Breast epithelium (tissue), 4 donors: ENCODE data around the gene FTH1. TPM values are rescaled to one million over a fixed set of nuclear protein-coding genes. Genes with fewer than 3 reads are reported as not detected.
"Not testable (repeated sequence)": the region's sequence is repeated elsewhere in the genome, so short reads cannot be mapped to it uniquely, and the experiment has no call there.

ENCODE experiments used
- DNase-seq, 2 donors: peaks; one replicate each; pipeline ENCODE4 v3.0.0-alpha.2; 2019; ENCODE audit warnings: low spot score in 2 of 2
- H3K27ac ChIP-seq, 2 donors: fragments of 200-600 bp; sonication (generic) in 1 of 2; one replicate each; pipeline ENCODE4 v1.5.1; 2016 to 2019; ENCODE audit warnings: mild to moderate bottlenecking in 1 of 2
- H3K27me3 ChIP-seq, 2 donors: fragments of 200-600 bp; sonication (generic) in 1 of 2; one replicate each; pipeline versions ENCODE4 v1.5.1 to v1.6.0; 2017 to 2019; ENCODE audit warnings: control low read depth in 1 of 2, mild to moderate bottlenecking in 1 of 2
- H3K36me3 ChIP-seq: fragments of 200-600 bp; one replicate; pipeline ENCODE4 v1.5.1; 2019
- H3K4me1 ChIP-seq, 2 donors: fragments of 200-600 bp; sonication (generic); one replicate each; pipeline ENCODE4 v1.5.1; 2016 to 2019; ENCODE audit warnings: control low read depth in 1 of 2
- H3K4me3 ChIP-seq, 3 donors: fragments of 200-600 bp; sonication (generic); 1 replicate in 2 of 3; 2 replicates in 1 of 3; pipeline ENCODE4 v1.5.1; 2016 to 2019; ENCODE audit warnings: mild to moderate bottlenecking in 3 of 3, moderate library complexity in 2 of 3
- H3K9me3 ChIP-seq, 2 donors: fragments of 200-600 bp; sonication (generic) in 1 of 2; one replicate each; pipeline ENCODE4 v1.5.1; 2016 to 2019; ENCODE audit warnings: control low read depth in 1 of 2
- CTCF ChIP-seq, 3 donors: fragments of 450-650 bp; IDR thresholded peaks; one replicate each; pipeline ENCODE4 v1.5.1; 2016 to 2017; ENCODE audit warnings: antibody characterized with exemption in 3 of 3, mild to moderate bottlenecking in 3 of 3, moderate library complexity in 3 of 3
- POLR2A ChIP-seq: fragments of 450-650 bp; IDR thresholded peaks from one replicate; pipeline ENCODE4 v1.6.1; 2016; ENCODE audit warnings: antibody characterized with exemption, mild to moderate bottlenecking, moderate library complexity
- POLR2AphosphoS5 ChIP-seq, 3 donors: sonication (generic); formaldehyde crosslinking; IDR thresholded peaks; one replicate each; pipeline ENCODE4 v1.6.1; 2017; ENCODE audit warnings: antibody characterized with exemption in 3 of 3
- intact Hi-C: fragments of 100-400 bp; cut with DNase I; formaldehyde crosslinking; loops from one replicate; pipeline ENCODE4 v1.15.1; 2023; ENCODE audit warnings: low total_unique reads
- total RNA-seq, 3 donors: library from RNA; depleted of rRNA; stranded (reverse); fragments of >200 nt; gene quantifications; one replicate each; pipeline ENCODE4 v1.1.0, GENCODE V29; 2016

Gene FTH1
- total RNA-seq, 3 donors from 2014 or later, result 2,151 to 6,439 (median 3,491) TPM

- H3K9me3 ChIP-seq, result no peaks in the 10 kb centered on the region
- peaks cover 28% of the 10 kb centered on the region in 2 donors for H3K4me1 ChIP-seq
- H3K27me3 ChIP-seq, result no peaks in the 10 kb centered on the region
- H3K36me3 ChIP-seq, result no peaks in the 10 kb centered on the region
- peak overlapping the region; percentile 98 to 100 for H3K27ac ChIP-seq
- DNase-seq, result peak; percentile 37 to 56
- intact Hi-C loops, result no loop called here
- TF ChIP-seq POLR2A (no peak), CTCF (IDR thresholded peaks at IDR 0.05) (no peak), POLR2AphosphoS5 (IDR thresholded peaks at IDR 0.05) (peak in 1 of 3 donors; percentile 6)
- H3K4me3 ChIP-seq, result peak overlapping the region; percentile 85 to 98 (median 89)
These were observed 707 bp upstream of the FTH1 start for GRCh38 chr11:61967924-61968757.

GRCh38 chr11:61966734-61967115 lies 709 bp downstream of the FTH1 start:
- TF ChIP-seq POLR2AphosphoS5 (IDR thresholded peaks at IDR 0.05), result peak in 1 of 3 donors; percentile 54
- TF ChIP-seq CTCF (IDR thresholded peaks at IDR 0.05), result no peak
- no peak for TF ChIP-seq POLR2A
- Histone ChIP-seq H3K27ac (peak overlapping the region; percentile 98 to 100), H3K27me3 (no peaks in the 10 kb centered on the region), H3K9me3 (no peaks in the 10 kb centered on the region), H3K4me3 (peak overlapping the region; percentile 85 to 98 (median 89)), H3K36me3 (no peaks in the 10 kb centered on the region), H3K4me1 (peaks cover 28 to 30% of the 10 kb centered on the region in 2 donors)
- peak in 1 of 2 donors; percentile 57 for DNase-seq
- intact Hi-C loops, result no loop called here

GRCh38 chr11:61964666-61965271 lies 2.7 kb downstream of the FTH1 start:
- H3K36me3 ChIP-seq, H3K27me3 ChIP-seq, H3K9me3 ChIP-seq, intact Hi-C loops: not testable (repeated sequence)
- TF ChIP-seq POLR2AphosphoS5 (IDR thresholded peaks at IDR 0.05), result peak in 1 of 3 donors; percentile 74
- peaks cover 18 to 19% of the 10 kb centered on the region in 2 donors for H3K4me1 ChIP-seq
- peak in 1 of 2 donors; percentile 63 for DNase-seq
- H3K4me3 ChIP-seq, result peak overlapping the region; percentile 85 to 98 (median 89)
- peak overlapping the region; percentile 98 to 100 for H3K27ac ChIP-seq

- TF ChIP-seq POLR2AphosphoS5 (IDR thresholded peaks at IDR 0.05) (peak in 1 of 3 donors; percentile 83), POLR2A (peak; percentile 9), CTCF (IDR thresholded peaks at IDR 0.05) (no peak)
- Histone ChIP-seq H3K36me3 (no peaks in the 10 kb centered on the region), H3K4me1 (peaks cover 14 to 18% of the 10 kb centered on the region in 2 donors), H3K9me3 (no peaks in the 10 kb centered on the region), H3K4me3 (peak overlapping the region; percentile 85 to 98 (median 89)), H3K27ac (peak overlapping the region; percentile 98 to 100), H3K27me3 (no peaks in the 10 kb centered on the region)
- intact Hi-C loops, result no loop called here
- DNase-seq, result peak in 1 of 2 donors; percentile 18
These were observed 3.3 kb downstream of the FTH1 start for GRCh38 chr11:61964058-61964665.

GRCh38 chr11:61963282-61964057 lies 4.0 kb downstream of the FTH1 start:
- TF ChIP-seq POLR2A, result peak; percentile 36
- no peak for TF ChIP-seq CTCF (IDR thresholded peaks at IDR 0.05)
- TF ChIP-seq POLR2AphosphoS5 (IDR thresholded peaks at IDR 0.05), result peak in 1 of 3 donors; percentile 68
- Histone ChIP-seq H3K9me3 (no peaks in the 10 kb centered on the region), H3K27ac (peak overlapping the region; percentile 98 to 100), H3K4me3 (peak overlapping the region in 2 of 3 donors; percentile 85 to 98), H3K4me1 (peaks cover 9 to 12% of the 10 kb centered on the region in 2 donors), H3K36me3 (no peaks in the 10 kb centered on the region), H3K27me3 (no peaks in the 10 kb centered on the region)
- intact Hi-C loops, result no loop called here
- peak in 1 of 2 donors; percentile 17 for DNase-seq
